ENCODE results near the gene FOLR1.
"Not testable (repeated sequence)": the region's sequence is repeated elsewhere in the genome, so short reads cannot be mapped to it uniquely, and the experiment has no call there.

The FOLR1 gene

DNA sequence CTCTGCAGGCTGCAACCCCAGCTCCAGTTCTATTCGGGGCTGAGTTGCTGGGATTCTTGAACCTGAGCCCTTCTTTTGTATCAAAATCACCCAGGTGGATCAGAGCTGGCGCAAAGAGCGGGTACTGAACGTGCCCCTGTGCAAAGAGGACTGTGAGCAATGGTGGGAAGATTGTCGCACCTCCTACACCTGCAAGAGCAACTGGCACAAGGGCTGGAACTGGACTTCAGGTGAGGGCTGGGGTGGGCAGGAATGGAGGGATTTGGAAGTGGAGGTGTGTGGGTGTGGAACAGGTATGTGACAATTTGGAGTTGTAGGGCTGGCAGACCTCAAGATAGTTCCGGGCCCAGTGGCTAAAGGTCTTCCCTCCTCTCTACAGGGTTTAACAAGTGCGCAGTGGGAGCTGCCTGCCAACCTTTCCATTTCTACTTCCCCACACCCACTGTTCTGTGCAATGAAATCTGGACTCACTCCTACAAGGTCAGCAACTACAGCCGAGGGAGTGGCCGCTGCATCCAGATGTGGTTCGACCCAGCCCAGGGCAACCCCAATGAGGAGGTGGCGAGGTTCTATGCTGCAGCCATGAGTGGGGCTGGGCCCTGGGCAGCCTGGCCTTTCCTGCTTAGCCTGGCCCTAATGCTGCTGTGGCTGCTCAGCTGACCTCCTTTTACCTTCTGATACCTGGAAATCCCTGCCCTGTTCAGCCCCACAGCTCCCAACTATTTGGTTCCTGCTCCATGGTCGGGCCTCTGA, 3.8 kb downstream of the FOLR1 start:
- no peak for TF ChIP-seq EZH2phosphoT487 (IDR thresholded peaks at IDR 0.05; ENCODE audit: borderline replicate concordance, low read length)
- no peak for TF ChIP-seq CTCF (IDR thresholded peaks at IDR 0.05; ENCODE audit: low read depth, low read length, poor library complexity, severe bottlenecking)
- Histone ChIP-seq H3F3A (ENCODE audit: control insufficient read depth, insufficient read depth) (no peaks in the 10 kb centered on the region), H3K9me2 (replicated peaks; ENCODE audit: control insufficient read depth, low read length) (no peaks in the 10 kb centered on the region), H3K36me3 (ENCODE audit: control insufficient read depth, low read length) (no peaks in the 10 kb centered on the region), H3K27ac (ENCODE audit: low read depth, low read length) (no peak overlapping the region), H4K20me1 (ENCODE audit: control insufficient read depth, insufficient read depth, low read depth, low read length) (no peaks in the 10 kb centered on the region), H3K4me3 (ENCODE audit: low read length) (no peak overlapping the region), H3K4me1 (ENCODE audit: control insufficient read depth, low read length) (no peaks in the 10 kb centered on the region), H3K79me2 (ENCODE audit: control insufficient read depth, low read length) (no peaks in the 10 kb centered on the region), H3K4me2 (ENCODE audit: low read length) (no peak overlapping the region), H3K9me3 (ENCODE audit: control insufficient read depth, insufficient read depth, low read length) (no peaks in the 10 kb centered on the region), H3K27me3 (ENCODE audit: control insufficient read depth, low read length) (no peaks in the 10 kb centered on the region)

DNA sequence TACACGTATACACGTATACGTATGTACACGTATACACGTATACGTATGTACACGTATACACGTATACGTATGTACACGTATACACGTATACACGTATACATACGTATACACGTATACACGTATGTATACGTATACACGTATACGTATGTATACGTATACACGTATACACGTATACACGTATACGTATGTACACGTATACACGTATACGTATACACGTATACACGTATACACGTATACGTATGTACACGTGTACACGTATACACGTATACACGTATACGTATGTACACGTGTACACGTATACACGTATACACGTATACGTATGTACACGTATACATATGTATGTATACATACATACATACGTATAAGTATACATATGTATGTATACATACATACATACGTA, 9.5 kb downstream of the FOLR1 start:
- H3K4me1 ChIP-seq (ENCODE audit: control insufficient read depth, low read length); H3K4me2 ChIP-seq (ENCODE audit: low read length); H3F3A ChIP-seq (ENCODE audit: control insufficient read depth, insufficient read depth); H3K36me3 ChIP-seq (ENCODE audit: control insufficient read depth, low read length); H3K9me3 ChIP-seq (ENCODE audit: control insufficient read depth, insufficient read depth, low read length); H3K27me3 ChIP-seq (ENCODE audit: control insufficient read depth, low read length); H4K20me1 ChIP-seq (ENCODE audit: control insufficient read depth, insufficient read depth, low read depth, low read length); H3K79me2 ChIP-seq (ENCODE audit: control insufficient read depth, low read length); H3K9me2 ChIP-seq (replicated peaks; ENCODE audit: control insufficient read depth, low read length); H3K27ac ChIP-seq (ENCODE audit: low read depth, low read length); H3K4me3 ChIP-seq (ENCODE audit: low read length): not testable (repeated sequence)

GRCh38 chr11:72202571-72202970, 10.6 kb downstream of the FOLR1 start:
- H3K36me3 ChIP-seq (ENCODE audit: control insufficient read depth, low read length): no peaks in the 10 kb centered on the region
- H3K4me1 ChIP-seq (ENCODE audit: control insufficient read depth, low read length): peaks cover 4% of the 10 kb centered on the region
- no peaks in the 10 kb centered on the region for H4K20me1 ChIP-seq (ENCODE audit: control insufficient read depth, insufficient read depth, low read depth, low read length)
- H3K79me2 ChIP-seq (ENCODE audit: control insufficient read depth, low read length): no peaks in the 10 kb centered on the region
- no peaks in the 10 kb centered on the region for H3K27me3 ChIP-seq (ENCODE audit: control insufficient read depth, low read length)
- TF ChIP-seq EZH2phosphoT487 (IDR thresholded peaks at IDR 0.05; ENCODE audit: borderline replicate concordance, low read length): no peak
- TF ChIP-seq CTCF (IDR thresholded peaks at IDR 0.05; ENCODE audit: low read depth, low read length, poor library complexity, severe bottlenecking): no peak
- no peak overlapping the region for H3K27ac ChIP-seq (ENCODE audit: low read depth, low read length)
- H3K4me3 ChIP-seq (ENCODE audit: low read length): no peak overlapping the region
- H3K4me2 ChIP-seq (ENCODE audit: low read length): no peak overlapping the region
- H3K9me3 ChIP-seq (ENCODE audit: control insufficient read depth, insufficient read depth, low read length): no peaks in the 10 kb centered on the region
- H3K9me2 ChIP-seq (replicated peaks; ENCODE audit: control insufficient read depth, low read length): no peaks in the 10 kb centered on the region
- H3F3A ChIP-seq (ENCODE audit: control insufficient read depth, insufficient read depth): peaks cover 3% of the 10 kb centered on the region; the same call in 1 of the 2 replicates

DNA sequence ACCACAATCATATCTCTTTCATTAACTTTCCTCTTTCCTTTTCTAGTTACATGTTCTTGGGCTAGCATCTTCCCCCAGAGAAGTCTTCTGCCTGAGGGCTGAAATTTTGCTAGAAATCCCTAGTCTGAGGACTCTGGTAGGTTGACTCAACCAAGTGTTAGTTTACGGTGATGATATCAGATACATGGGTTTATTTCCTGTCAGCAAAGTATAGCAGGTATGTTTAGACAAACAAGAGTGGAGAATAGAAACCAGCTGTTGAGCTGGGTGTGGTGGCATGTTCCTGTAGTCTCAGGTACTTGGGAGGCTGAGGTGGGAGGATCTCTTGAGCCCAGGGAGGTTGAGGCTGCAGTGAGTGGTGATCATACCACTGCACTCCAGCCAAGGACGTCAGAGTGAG, 11.2 kb downstream of the FOLR1 start:
- no peak for TF ChIP-seq EZH2phosphoT487 (IDR thresholded peaks at IDR 0.05; ENCODE audit: borderline replicate concordance, low read length)
- no peak for TF ChIP-seq CTCF (IDR thresholded peaks at IDR 0.05; ENCODE audit: low read depth, low read length, poor library complexity, severe bottlenecking)
- Histone ChIP-seq H3K4me2 (ENCODE audit: low read length) (no peak overlapping the region), H3K27me3 (ENCODE audit: control insufficient read depth, low read length) (no peaks in the 10 kb centered on the region), H3K36me3 (ENCODE audit: control insufficient read depth, low read length) (no peaks in the 10 kb centered on the region), H4K20me1 (ENCODE audit: control insufficient read depth, insufficient read depth, low read depth, low read length) (no peaks in the 10 kb centered on the region), H3K9me2 (replicated peaks; ENCODE audit: control insufficient read depth, low read length) (no peaks in the 10 kb centered on the region), H3K27ac (ENCODE audit: low read depth, low read length) (no peak overlapping the region), H3F3A (ENCODE audit: control insufficient read depth, insufficient read depth) (peaks cover 3% of the 10 kb centered on the region; the same call in 1 of the 2 replicates), H3K4me1 (ENCODE audit: control insufficient read depth, low read length) (peaks cover 4% of the 10 kb centered on the region), H3K9me3 (ENCODE audit: control insufficient read depth, insufficient read depth, low read length) (no peaks in the 10 kb centered on the region), H3K4me3 (ENCODE audit: low read length) (no peak overlapping the region), H3K79me2 (ENCODE audit: control insufficient read depth, low read length) (no peaks in the 10 kb centered on the region)

Measured in DOHH2 (cell line).